ENCODE results near the gene DOCK1.

GRCh38 chr10:127497685-127498084 lies 592.5 kb downstream of the DOCK1 start:
- TF ChIP-seq EZH2 (IDR thresholded peaks at IDR 0.05; ENCODE audit: insufficient read depth, poor library complexity, severe bottlenecking) (no peak), EZH2phosphoT487 (IDR thresholded peaks at IDR 0.05; ENCODE audit: insufficient read depth, low read depth) (no peak)
